ENCODE data around the gene SH2D2A.

SH2D2A gene

DNA sequence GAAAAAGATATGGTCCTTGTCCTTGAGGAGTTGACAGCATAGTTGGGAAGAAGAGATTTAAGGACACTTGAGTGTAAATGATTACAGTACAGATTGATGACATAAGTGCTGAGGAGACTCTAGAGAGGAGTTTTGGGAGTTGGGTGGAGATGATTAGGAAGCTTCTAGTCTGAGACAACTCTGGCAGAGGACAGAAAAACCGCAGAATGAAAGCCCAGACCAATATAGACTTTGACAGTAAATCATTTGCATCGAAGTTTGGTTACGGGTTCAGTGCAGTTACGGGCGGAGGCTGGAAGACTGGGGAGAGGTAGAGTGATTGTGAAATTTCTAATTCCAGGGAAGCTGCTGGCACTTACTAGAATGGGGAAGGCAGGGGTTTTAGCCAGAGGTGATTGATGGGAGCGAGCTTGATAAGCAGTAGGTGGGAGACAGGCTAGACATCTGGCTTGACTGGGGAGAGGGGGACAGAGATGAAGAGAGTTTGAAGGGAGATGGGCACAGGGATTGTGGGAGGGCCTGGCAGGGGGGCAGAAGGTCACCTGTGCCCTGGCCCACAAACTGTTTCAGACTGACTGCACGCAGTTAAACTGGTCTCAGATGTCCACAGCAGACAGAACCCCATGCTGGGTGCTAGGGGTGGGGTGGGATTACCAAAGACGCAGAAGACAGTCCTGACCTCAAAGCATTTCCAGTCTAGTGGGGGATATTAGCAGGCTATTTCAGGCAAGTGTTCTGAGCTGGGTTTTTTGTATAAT, 20.1 kb downstream of the SH2D2A start:
- DNase-seq: no peak
- TF ChIP-seq POLR2A (IDR thresholded peaks at IDR 0.05; ENCODE audit: low read length) (no peak), GATA1 (IDR thresholded peaks at IDR 0.05; ENCODE audit: low read depth, low read length) (no peak)

DNA sequence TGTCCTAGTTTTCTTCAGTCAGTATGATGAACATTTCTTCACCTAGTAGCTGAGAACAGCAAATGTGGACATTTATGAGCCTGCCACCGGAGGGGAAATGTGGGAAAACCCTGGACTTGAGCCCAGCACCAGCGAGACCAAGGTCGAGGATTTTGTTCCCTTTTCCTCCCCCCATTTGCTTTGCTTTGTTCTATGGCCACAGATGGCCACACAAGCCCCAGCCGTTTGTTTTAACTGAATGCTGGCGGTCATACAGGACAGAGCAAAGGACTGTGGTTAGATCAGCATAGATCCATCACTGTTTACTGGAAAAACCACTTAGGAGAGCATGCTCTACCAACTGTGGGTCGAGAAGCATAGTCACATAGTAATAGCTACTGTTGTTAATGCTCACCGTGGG, 20.9 kb downstream of the SH2D2A start:
- no peak for TF ChIP-seq POLR2A (IDR thresholded peaks at IDR 0.05; ENCODE audit: low read length)
- TF ChIP-seq GATA1 (IDR thresholded peaks at IDR 0.05; ENCODE audit: low read depth, low read length): no peak
- DNase-seq: no peak

DNA sequence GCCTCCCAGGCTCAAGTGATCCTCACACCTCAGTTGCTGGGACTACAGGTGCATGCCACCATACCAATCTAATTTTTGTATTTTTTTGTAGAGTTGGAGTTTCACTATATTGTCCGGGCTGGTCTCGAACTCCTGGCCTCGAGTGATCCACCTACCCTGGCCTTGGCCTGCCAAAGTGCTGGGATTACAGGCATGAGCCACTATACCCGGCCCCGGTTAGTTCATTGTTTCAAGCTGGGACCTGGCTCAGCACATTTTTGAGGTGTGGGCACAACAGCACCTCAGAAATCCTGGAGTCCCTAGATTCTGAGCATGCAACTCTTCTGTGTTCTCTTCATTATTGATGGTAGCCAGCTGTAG, 21.3 kb downstream of the SH2D2A start:
- TF ChIP-seq GATA1 (IDR thresholded peaks at IDR 0.05; ENCODE audit: low read depth, low read length) (no peak), POLR2A (IDR thresholded peaks at IDR 0.05; ENCODE audit: low read length) (no peak)
- no peak for DNase-seq

DNA sequence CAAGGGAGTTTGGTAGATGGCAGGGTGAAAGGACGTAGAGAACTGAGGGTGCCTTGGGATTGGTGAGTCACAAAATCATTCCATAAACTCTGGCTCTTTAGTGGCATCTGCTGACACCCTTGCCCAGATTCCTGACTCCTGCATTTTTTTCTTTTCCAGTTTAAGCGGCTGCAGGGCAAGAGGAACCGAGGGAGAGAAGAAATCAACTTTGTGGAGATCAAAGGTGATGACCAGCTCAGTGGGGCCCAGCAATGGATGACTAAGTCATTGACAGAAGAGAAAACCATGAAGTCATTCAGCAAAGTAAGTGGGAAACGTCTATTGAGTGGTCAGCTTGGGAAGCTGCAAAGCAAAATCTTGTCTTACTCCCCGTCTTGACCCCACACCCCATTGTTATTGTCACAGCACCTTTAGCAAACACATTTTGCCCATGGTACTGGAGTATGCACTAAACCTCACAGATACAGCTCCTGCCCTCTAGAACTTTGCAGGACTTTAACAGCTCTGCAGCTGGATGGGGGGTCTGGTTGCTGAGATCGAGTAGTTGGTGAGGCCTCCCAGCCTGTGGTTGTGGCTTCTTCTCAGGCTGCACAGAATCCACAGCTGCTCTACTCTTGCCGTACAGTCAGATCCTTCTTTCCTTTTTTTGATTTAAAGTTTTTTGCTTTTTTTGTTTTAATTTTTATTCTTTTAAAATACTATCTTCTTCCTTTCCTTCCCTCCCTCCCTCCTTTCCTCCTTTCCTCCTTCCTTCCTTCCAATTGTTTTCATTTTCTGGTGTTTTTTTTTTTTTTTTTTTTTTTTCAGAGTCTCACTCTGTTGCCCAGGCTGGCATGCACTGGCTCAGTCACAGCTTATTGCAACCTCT, 21.9 kb downstream of the SH2D2A start:
- DNase-seq: no peak
- TF ChIP-seq GATA1 (IDR thresholded peaks at IDR 0.05; ENCODE audit: low read depth, low read length): no peak
- no peak for TF ChIP-seq POLR2A (IDR thresholded peaks at IDR 0.05; ENCODE audit: low read length)

DNA sequence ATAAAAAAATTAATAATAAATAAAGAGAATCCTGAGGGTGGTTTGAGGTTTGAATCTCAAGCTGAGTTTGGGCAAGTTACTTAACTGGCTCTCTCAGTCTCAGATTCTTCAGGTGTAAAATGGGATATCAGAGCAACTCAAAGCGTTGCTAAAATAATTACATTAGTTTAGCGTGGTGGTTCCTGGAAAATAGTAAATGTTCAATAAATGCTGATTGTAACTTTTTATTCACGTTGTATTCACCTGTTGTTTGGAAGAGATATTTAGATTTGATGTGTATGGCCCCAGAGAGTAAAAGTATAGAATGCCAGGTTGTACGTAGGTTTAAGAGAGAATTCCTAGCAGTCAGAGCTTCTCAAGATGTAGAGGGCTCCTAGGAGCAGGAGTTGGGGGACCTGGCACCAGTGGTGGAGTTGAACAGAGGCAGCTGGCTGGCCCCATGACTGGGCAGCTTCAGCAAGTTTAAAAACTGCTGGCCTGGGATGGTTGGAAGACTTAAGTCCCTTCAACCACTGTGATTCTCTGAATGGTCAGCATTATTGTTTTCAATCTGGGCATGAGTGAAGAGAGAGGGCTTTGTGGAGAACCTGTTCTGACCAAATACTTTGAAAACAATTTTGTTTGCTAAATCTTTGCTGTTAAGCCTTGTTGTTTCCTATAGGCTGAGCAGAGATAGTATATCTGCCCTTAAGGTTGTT, 26.9 kb downstream of the SH2D2A start:
- DNase-seq: no peak
- TF ChIP-seq POLR2A (IDR thresholded peaks at IDR 0.05; ENCODE audit: low read length) (no peak), GATA1 (IDR thresholded peaks at IDR 0.05; ENCODE audit: low read depth, low read length) (no peak)

GRCh38 chr1:156788136-156788535, 28.5 kb downstream of the SH2D2A start:
- TF ChIP-seq POLR2A (IDR thresholded peaks at IDR 0.05; ENCODE audit: low read length) (no peak), GATA1 (IDR thresholded peaks at IDR 0.05; ENCODE audit: low read depth, low read length) (no peak)

DNA sequence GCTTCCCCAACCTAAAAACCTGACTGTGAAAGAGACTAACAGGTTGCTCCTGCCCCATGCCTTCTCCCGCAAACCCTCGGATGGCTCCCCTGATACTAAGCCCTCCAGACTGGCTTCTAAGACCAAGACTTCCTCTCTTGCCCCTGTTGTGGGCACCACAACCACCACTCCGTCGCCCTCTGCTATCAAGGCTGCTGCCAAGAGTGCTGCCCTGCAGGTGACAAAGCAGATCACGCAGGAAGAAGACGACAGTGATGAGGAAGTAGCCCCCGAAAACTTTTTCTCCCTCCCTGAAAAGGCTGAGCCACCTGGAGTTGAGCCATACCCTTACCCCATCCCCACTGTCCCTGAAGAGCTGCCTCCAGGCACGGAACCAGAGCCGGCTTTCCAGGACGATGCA, 30.0 kb downstream of the SH2D2A start:
- TF ChIP-seq GATA1 (IDR thresholded peaks at IDR 0.05; ENCODE audit: low read depth, low read length) (no peak), POLR2A (IDR thresholded peaks at IDR 0.05; ENCODE audit: low read length) (no peak)
- DNase-seq: no peak

More at GRCh38 chr1:156788136-156788535, 28.5 kb downstream of the SH2D2A start:
- DNase-seq: no peak

DNA sequence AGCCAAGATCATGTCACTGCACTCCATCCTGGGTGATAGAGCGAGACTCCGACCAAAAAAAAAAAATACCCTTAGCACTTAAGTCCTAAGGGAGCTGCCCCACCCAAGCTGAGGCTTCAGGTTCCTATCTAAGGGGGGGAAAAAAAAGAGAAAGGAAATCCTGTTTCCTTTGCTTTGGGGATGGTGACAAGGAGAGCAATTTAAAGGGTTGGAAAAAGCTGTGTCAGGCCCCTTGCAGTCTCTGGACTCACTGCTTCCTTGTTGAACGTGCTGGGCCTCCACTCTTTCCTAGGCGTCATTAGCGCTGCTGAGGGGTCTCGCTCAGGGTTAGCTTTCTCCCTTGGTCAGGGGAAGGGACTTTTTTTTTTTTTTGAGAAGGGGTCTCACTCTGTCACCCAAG, 31.2 kb downstream of the SH2D2A start:
- TF ChIP-seq POLR2A (IDR thresholded peaks at IDR 0.05; ENCODE audit: low read length) (no peak), GATA1 (IDR thresholded peaks at IDR 0.05; ENCODE audit: low read depth, low read length) (no peak)
- DNase-seq: no peak

GRCh38 chr1:156781585-156782186, 35.0 kb downstream of the SH2D2A start:
- DNase-seq: no peak
- TF ChIP-seq GATA1 (IDR thresholded peaks at IDR 0.05; ENCODE audit: low read depth, low read length) (no peak), POLR2A (IDR thresholded peaks at IDR 0.05; ENCODE audit: low read length) (no peak)

GRCh38 chr1:156777573-156777972, 39.1 kb downstream of the SH2D2A start:
- no peak for DNase-seq
- TF ChIP-seq GATA1 (IDR thresholded peaks at IDR 0.05; ENCODE audit: low read depth, low read length): no peak
- no peak for TF ChIP-seq POLR2A (IDR thresholded peaks at IDR 0.05; ENCODE audit: low read length)

DNA sequence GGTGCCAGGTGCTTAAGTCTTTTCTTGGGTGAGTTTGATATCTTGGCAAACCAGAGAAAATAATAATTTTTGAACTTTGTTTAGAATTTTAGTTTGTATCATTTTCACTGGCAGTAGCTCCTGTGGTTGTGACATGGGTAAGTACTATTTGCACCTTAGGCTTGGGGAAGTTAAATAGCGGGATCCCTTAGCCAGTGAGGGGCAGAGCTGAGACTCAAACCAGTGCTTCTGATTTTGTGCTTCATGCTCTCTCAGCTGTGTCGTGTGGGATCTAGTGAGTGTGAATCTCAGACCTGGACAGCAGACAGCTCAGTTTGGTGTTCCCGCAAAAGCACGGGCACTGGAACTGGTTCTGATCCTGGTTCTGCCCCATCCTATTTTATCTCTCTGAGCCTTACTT, 39.7 kb downstream of the SH2D2A start:
- DNase-seq: no peak
- TF ChIP-seq POLR2A (IDR thresholded peaks at IDR 0.05; ENCODE audit: low read length): no peak
- no peak for TF ChIP-seq GATA1 (IDR thresholded peaks at IDR 0.05; ENCODE audit: low read depth, low read length)

DNA sequence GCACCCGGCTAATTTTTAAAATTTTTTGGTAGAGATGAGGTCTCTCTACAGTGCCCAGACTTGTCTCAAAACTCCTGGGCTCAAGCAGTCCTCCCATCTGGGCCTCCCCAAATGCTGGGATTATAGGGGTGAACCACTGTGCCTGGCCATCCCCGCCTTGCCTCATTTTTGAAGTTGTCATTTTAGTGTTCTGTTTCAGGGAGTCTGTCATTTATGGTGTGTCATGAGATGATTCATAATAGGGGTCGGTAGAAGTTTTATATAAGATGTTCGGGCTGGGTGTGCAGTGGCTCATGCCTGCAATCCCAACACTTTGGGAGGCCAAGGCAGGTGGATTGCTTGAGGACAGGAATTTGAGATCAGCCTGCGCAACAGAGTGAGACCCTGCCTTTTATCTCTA, 40.8 kb downstream of the SH2D2A start:
- TF ChIP-seq POLR2A (IDR thresholded peaks at IDR 0.05; ENCODE audit: low read length): no peak
- TF ChIP-seq GATA1 (IDR thresholded peaks at IDR 0.05; ENCODE audit: low read depth, low read length): no peak
- no peak for DNase-seq

DNA sequence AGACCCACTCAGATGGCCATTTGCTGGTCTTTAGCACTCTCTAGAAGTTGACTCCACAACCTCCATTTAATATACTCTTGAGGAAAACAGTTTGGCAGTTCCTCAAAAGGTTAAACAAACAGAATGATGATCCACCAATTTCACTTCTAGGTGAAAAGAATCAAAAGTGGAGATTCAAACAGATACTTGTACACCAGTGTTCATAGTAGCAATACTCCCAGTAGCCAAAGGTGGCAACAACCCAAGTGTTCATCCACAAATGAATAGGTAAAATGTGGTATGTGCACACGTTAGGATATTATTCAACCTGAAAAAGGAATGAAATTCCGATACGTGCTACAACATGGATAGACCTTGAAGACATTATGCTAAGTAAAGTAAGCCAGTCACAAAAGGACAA, 43.0 kb downstream of the SH2D2A start:
- no peak for TF ChIP-seq GATA1 (IDR thresholded peaks at IDR 0.05; ENCODE audit: low read depth, low read length)
- TF ChIP-seq POLR2A (IDR thresholded peaks at IDR 0.05; ENCODE audit: low read length): no peak
- DNase-seq: no peak

All from erythroblast (primary cell).